Tibial artery (tissue), 4 donors: Measurements from ENCODE around the gene PIK3R4.

ENCODE experiments used
- DNase-seq, 2 donors: peaks; one replicate each; pipeline ENCODE4 v3.0.0-alpha.2; 2019
- H3K27ac ChIP-seq, 2 donors: fragments of 200-600 bp; sonication (generic) in 1 of 2; 1 replicate in 1 of 2; 2 replicates in 1 of 2; pipeline ENCODE4 v1.5.1; 2018 to 2019; ENCODE audit warnings: mild to moderate bottlenecking in 1 of 2
- H3K27me3 ChIP-seq, 2 donors: fragments of 200-600 bp; sonication (generic) in 1 of 2; one replicate each; pipeline versions ENCODE4 v1.5.1 to v1.6.0; 2016 to 2019
- H3K36me3 ChIP-seq, 3 donors: fragments of 200-600 bp; sonication (generic) in 2 of 3; one replicate each; pipeline ENCODE4 v1.5.1; 2016 to 2019; ENCODE audit warnings: mild to moderate bottlenecking in 2 of 3
- H3K4me1 ChIP-seq, 4 donors: fragments of 200-600 bp; sonication (generic) in 2 of 4; 1 replicate in 3 of 4; 2 replicates in 1 of 4; pipeline ENCODE4 v1.5.1; 2016 to 2019
- H3K4me3 ChIP-seq, 2 donors: fragments of 200-600 bp; sonication (generic) in 1 of 2; 1 replicate in 1 of 2; 2 replicates in 1 of 2; pipeline ENCODE4 v1.5.1; 2018 to 2019; ENCODE audit warnings: mild to moderate bottlenecking in 2 of 2
- H3K9me3 ChIP-seq, 3 donors: fragments of 200-600 bp; sonication (generic) in 1 of 3; one replicate each; pipeline ENCODE4 v1.5.1; 2016 to 2019
- intact Hi-C: fragments of 100-400 bp; cut with DNase I; formaldehyde crosslinking; loops from one replicate; pipeline ENCODE4 v1.15.0; 2023; ENCODE audit warnings: low total_unique reads
- TF ChIP-seq, protein P1 (sequence below), 2 experiments: fragments of 200-600 bp in 1 of 2; fragments of 450-650 bp in 1 of 2; IDR thresholded peaks; one replicate each; pipeline ENCODE4 v1.5.1; 2017 to 2019; ENCODE audit warnings: antibody characterized with exemption in 2 of 2, mild to moderate bottlenecking in 1 of 2, moderate library complexity in 1 of 2

The PIK3R4 gene

DNA sequence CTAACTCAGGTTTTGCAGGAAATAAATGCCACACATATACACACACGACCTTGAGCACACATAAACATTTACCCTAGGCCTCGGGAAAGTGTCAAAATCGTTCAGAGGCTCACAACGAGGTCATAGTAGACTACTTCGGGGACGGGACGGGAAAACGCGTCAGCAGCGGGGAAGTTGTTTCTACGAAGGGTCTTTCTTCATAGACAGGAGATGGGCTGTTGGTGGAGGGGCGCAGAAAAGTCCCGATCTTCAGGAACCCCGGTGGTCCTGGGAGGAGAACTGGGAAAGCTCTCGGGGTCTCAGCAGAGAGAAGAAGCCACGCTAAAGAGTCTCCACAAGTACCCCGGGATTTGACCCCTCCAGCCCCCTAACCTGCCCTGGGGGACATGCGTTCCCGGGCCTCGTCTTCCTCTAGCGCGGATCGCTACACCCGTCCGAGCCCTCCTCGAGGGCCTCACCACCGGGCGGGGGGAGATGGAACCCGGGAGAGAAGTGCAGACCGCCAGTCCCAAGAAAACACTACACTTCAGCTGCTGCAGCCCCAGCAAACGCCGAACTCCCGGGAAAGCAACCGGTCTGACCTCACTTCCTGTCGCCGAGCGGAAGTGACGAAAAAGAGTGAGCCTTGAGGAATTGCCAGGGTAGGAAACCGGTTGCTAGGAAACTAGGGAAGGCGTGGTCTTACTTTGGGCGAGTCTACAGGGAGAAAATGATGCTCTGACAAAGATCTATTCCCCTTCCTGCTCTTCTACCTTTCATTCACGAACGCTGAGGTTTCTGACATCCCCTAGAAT, at the start of gene PIK3R4:
TSS of gene PIK3R4 (minus strand) at position 584 of the 794 bp plus-strand sequence. CDS start 1,611 bp downstream, outside the sequence.
- Histone ChIP-seq H3K36me3 (peaks cover 0 to 7% (median 5%) of the 10 kb centered on the region in 3 donors), H3K4me3 (peak within 1 kb of the TSS; percentile 83 to 90), H3K9me3 (no peaks in the 10 kb centered on the region), H3K4me1 (peaks cover 0 to 51% (median 35%) of the 10 kb centered on the region in 4 donors), H3K27ac (peak within 1 kb of the TSS; percentile 88 to 89), H3K27me3 (no peaks in the 10 kb centered on the region)
- peak; percentile 96 to 97 for DNase-seq
- intact Hi-C loops = no loop called here
- TF ChIP-seq, protein P1, sequence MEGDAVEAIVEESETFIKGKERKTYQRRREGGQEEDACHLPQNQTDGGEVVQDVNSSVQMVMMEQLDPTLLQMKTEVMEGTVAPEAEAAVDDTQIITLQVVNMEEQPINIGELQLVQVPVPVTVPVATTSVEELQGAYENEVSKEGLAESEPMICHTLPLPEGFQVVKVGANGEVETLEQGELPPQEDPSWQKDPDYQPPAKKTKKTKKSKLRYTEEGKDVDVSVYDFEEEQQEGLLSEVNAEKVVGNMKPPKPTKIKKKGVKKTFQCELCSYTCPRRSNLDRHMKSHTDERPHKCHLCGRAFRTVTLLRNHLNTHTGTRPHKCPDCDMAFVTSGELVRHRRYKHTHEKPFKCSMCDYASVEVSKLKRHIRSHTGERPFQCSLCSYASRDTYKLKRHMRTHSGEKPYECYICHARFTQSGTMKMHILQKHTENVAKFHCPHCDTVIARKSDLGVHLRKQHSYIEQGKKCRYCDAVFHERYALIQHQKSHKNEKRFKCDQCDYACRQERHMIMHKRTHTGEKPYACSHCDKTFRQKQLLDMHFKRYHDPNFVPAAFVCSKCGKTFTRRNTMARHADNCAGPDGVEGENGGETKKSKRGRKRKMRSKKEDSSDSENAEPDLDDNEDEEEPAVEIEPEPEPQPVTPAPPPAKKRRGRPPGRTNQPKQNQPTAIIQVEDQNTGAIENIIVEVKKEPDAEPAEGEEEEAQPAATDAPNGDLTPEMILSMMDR (IDR thresholded peaks at IDR 0.05) = no peak

DNA sequence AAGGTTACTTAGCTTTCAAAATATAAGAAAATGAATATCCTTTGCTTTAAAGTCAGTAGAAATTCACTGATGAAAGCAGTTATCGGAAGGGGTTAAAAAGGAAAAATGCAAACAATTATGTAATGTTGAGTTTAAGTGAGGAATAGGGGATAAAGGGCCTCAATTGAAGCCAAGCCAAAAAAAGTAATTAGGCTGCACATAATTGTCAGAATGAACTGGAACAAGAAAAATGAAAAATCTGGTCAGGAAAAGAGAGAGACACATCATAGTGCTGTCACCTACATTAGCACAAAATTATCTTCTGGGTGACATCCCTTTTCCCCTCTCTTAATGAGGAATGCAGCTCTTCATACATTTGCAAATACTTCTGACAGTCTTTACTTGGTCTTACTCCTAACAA, 48.8 kb upstream of the PIK3R4 start:
- TF ChIP-seq, protein P1 (IDR thresholded peaks at IDR 0.05) = no peak
- no peaks in the 10 kb centered on the region for H3K36me3 ChIP-seq
- H3K27ac ChIP-seq = no peak overlapping the region
- intact Hi-C loops = no loop called here
- H3K4me1 ChIP-seq = no peaks in the 10 kb centered on the region
- H3K27me3 ChIP-seq = no peaks in the 10 kb centered on the region
- no peak overlapping the region for H3K4me3 ChIP-seq
- no peak for DNase-seq
- H3K9me3 ChIP-seq = no peaks in the 10 kb centered on the region

DNA sequence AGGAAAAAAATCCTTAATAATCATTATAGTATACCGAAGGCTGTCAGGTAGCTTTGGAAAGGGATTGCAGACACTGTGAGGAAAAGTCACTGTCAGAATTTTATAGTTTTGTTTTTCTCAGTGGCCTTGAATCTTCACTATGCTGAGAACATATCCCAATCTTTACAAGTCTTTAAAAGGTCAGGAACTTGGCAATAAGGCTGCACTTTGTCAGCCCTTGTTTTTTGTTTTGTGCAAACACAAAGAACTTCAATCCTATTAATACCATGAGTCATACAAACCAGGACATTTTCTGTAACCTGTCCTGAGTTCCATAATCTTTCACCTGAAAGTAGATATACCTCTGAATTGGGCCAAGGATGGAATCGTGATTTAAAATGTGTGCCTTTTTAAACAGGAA, 45.6 kb upstream of the PIK3R4 start:
- H3K4me3 ChIP-seq = no peak overlapping the region
- no peaks in the 10 kb centered on the region for H3K9me3 ChIP-seq
- TF ChIP-seq, protein P1 (IDR thresholded peaks at IDR 0.05) = no peak
- H3K36me3 ChIP-seq = no peaks in the 10 kb centered on the region
- no peaks in the 10 kb centered on the region for H3K4me1 ChIP-seq
- intact Hi-C loops = no loop called here
- no peaks in the 10 kb centered on the region for H3K27me3 ChIP-seq
- no peak for DNase-seq
- no peak overlapping the region for H3K27ac ChIP-seq

DNA sequence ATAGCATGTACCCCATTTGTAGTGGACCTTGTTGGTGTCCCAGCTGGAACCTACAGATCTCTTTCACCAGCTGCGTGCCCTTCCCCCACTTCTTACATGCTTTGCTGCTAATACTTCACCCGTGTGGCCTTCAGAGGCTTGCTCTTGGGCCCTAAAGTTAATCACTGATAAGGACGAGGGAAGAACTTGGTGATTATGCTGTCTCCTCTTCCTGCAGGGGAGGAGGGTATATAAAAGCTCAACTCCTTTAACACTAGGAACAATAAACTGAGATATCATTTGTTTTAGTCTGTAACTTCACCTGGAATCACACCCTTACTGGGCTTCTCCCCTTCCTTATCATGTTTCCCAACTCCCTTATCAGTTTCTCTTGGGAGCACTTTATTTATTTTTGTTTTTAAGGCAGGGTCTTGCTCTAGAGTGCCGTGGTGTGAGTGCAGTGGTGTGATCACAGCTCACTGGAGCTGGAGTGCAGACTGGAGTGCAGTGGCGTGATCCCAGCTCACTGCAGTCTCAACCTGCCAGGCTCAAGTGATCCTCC, 43.2 kb upstream of the PIK3R4 start:
- Histone ChIP-seq H3K36me3 (no peaks in the 10 kb centered on the region), H3K4me3 (no peak overlapping the region), H3K9me3 (no peaks in the 10 kb centered on the region), H3K27ac (no peak overlapping the region), H3K27me3 (no peaks in the 10 kb centered on the region), H3K4me1 (no peaks in the 10 kb centered on the region)
- intact Hi-C loops = no loop called here
- TF ChIP-seq, protein P1 (IDR thresholded peaks at IDR 0.05) = no peak
- DNase-seq = no peak

DNA sequence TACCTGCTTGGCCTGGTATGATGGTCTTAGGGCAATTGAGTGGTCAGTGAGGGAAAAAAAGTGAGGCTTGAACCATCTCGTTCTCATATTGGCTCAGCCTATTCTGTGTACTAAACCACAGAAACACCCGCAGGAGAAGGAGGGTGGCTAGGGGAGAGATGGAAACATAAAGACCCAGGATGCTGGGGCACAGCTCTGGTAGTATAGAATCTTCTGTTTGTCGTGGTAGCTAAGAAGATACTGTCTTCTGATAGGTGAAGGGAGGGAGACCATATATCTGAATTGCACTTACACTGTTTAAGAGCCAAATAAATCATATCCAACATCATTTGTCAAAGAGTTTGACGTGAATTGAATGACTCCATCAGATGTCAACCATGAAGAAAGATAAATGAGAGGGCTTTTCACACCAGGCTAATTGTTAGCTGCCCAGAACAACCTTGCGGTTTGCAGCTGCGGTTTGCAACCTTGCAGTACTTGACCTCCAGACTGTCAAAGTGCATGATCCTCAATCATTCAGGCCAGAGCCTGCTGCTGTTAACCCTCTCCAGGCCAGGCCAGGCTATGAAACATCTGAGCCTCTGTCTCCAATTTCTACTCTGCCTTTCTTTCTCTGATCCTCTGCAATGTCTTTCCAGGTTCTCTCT, 40.9 kb upstream of the PIK3R4 start:
- Histone ChIP-seq H3K27me3 (no peaks in the 10 kb centered on the region), H3K4me3 (no peak overlapping the region), H3K27ac (no peak overlapping the region), H3K36me3 (no peaks in the 10 kb centered on the region), H3K4me1 (no peaks in the 10 kb centered on the region), H3K9me3 (no peaks in the 10 kb centered on the region)
- DNase-seq = no peak
- TF ChIP-seq, protein P1 (IDR thresholded peaks at IDR 0.05) = no peak
- intact Hi-C loops = no loop called here
